Naive thymus-derived CD8-positive, alpha-beta T cell (primary cell): Measurements from ENCODE around the gene ZNF543. TPM values are rescaled to one million over a fixed set of nuclear protein-coding genes. Genes with fewer than 3 reads are reported as not detected.

Experiments
- ATAC-seq, 2 donors: fragments of 150-1000 bp; cut with Tn5 transposase in 1 of 2; sonication (Bioruptor Pico), chemical (Tn5 transposase) in 1 of 2; 1 replicate in 1 of 2; 2 replicates in 1 of 2; pipeline ENCODE4 v1.10.0; 2021; ENCODE audit warnings: mild to moderate bottlenecking in 2 of 2, moderate library complexity in 2 of 2
- POLR2A ChIA-PET: fragments of 350-600 bp; sonication (Branson Sonifier 250); formaldehyde crosslinking; loops from one replicate; lab custom pipeline; 2021; ENCODE audit warnings: antibody characterized with exemption; lab: Charles Lee
- DNase-seq, 10 donors: peaks; one replicate each; pipeline versions ENCODE4 v3.0.0 to v3.0.0-alpha.2; 2020 to 2022
- H3K27ac Mint-ChIP-seq, 10 donors: one replicate each; pipeline ENCODE4 v1.8.0; 2020 to 2022; ENCODE audit warnings: mild to moderate bottlenecking in 10 of 10, mixed read lengths in 10 of 10, moderate library complexity in 4 of 10, inconsistent platforms in 1 of 10
- H3K27me3 Mint-ChIP-seq, 5 donors: one replicate each; pipeline ENCODE4 v1.8.0; 2021 to 2022; ENCODE audit warnings: mixed read lengths in 5 of 5
- H3K36me3 Mint-ChIP-seq, 3 donors: one replicate each; pipeline ENCODE4 v1.8.0; 2020 to 2022; ENCODE audit warnings: mixed read lengths in 3 of 3, mild to moderate bottlenecking in 2 of 3, inconsistent platforms in 1 of 3
- H3K4me1 Mint-ChIP-seq, 4 donors: one replicate each; pipeline ENCODE4 v1.8.0; 2021 to 2022; ENCODE audit warnings: mixed read lengths in 4 of 4
- H3K4me3 Mint-ChIP-seq, 10 donors: one replicate each; pipeline ENCODE4 v1.8.0; 2020 to 2022; ENCODE audit warnings: mild to moderate bottlenecking in 10 of 10, mixed read lengths in 10 of 10, moderate library complexity in 6 of 10, inconsistent platforms in 1 of 10
- H3K9me3 Mint-ChIP-seq, 9 donors: one replicate each; pipeline ENCODE4 v1.8.0; 2020 to 2022; ENCODE audit warnings: mixed read lengths in 9 of 9, mild to moderate bottlenecking in 3 of 9, inconsistent platforms in 1 of 9, moderate library complexity in 1 of 9
- polyA plus RNA-seq, 3 donors: library from polyadenylated mRNA; unstranded; fragments of 300-500 nt; fragmentation: Illumina TruSeq; gene quantifications; one replicate each; pipeline ENCODE4 v1.2.3, GENCODE V29; 2021
- total RNA-seq, 8 experiments: library from RNA in 2 of 8; stranded (reverse) in 2 of 8; gene quantifications; one replicate each; pipeline ENCODE4 v1.2.3 and lab custom pipeline; 2021 to 2026

Gene ZNF543
- total and polyA plus RNA-seq, 5 experiments from 2014 or later = 0.98 to 13.7 (median 6.4) TPM

DNA sequence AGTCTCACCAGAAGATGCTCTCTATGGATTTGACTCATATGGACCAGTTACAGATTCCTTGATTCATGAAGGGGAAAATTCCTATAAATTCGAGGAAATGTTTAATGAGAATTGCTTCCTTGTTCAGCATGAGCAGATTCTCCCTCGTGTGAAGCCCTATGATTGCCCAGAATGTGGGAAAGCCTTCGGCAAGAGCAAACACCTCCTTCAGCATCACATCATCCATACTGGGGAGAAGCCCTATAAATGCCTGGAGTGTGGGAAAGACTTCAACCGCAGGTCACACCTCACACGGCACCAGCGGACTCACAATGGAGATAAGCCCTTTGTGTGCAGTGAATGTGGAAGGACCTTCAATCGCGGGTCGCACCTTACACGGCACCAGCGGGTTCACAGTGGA is 29.3 kb upstream of the ZNF543 start:
- H3K27ac Mint-ChIP-seq = no peak overlapping the region
- no peak for ATAC-seq
- no peak for DNase-seq
- peaks cover 29 to 91% (median 48%) of the 10 kb centered on the region in 9 donors for H3K9me3 Mint-ChIP-seq
- peaks cover 80 to 99% (median 96%) of the 10 kb centered on the region in 3 donors for H3K36me3 Mint-ChIP-seq
- no peak overlapping the region for H3K4me3 Mint-ChIP-seq
- POLR2A ChIA-PET = no interaction called here
- H3K27me3 Mint-ChIP-seq = no peaks in the 10 kb centered on the region
- H3K4me1 Mint-ChIP-seq = peaks cover 0 to 12% (median 10%) of the 10 kb centered on the region in 4 donors

DNA sequence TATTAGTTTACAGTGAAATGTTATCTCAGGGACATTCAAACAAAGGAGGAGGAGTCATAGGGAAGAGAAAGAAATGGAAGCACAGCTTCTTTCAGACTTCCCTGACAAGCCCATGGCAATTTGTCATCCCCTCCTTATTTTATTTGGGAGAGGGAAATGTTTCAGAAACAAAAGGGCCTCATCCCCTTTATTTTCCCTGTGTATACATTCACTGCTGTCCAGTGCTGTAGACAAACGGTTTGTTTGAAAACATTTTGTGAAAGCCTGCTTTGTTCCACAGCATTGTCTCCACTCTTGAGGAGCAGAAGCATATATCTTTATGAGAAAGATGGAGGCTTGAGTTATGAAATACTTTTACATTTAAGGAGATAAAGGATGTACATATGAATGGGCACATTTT is 27.7 kb upstream of the ZNF543 start:
- H3K36me3 Mint-ChIP-seq = peaks cover 79 to 97% (median 94%) of the 10 kb centered on the region in 3 donors
- no peaks in the 10 kb centered on the region for H3K27me3 Mint-ChIP-seq
- peaks cover 29 to 97% (median 54%) of the 10 kb centered on the region in 9 donors for H3K9me3 Mint-ChIP-seq
- no peak for ATAC-seq
- POLR2A ChIA-PET = no interaction called here
- H3K27ac Mint-ChIP-seq = no peak overlapping the region
- peaks cover 0 to 12% (median 6%) of the 10 kb centered on the region in 4 donors for H3K4me1 Mint-ChIP-seq
- no peak for DNase-seq
- H3K4me3 Mint-ChIP-seq = no peak overlapping the region

GRCh38 chr19:57293719-57294118 is 26.6 kb upstream of the ZNF543 start:
- peak overlapping the region in 1 of 10 donors; percentile 49 for H3K4me3 Mint-ChIP-seq
- POLR2A ChIA-PET = no interaction called here
- H3K9me3 Mint-ChIP-seq = peaks cover 33 to 97% (median 57%) of the 10 kb centered on the region in 9 donors
- ATAC-seq = no peak
- no peak overlapping the region for H3K27ac Mint-ChIP-seq
- H3K36me3 Mint-ChIP-seq = peaks cover 75 to 97% (median 94%) of the 10 kb centered on the region in 3 donors
- peaks cover under 1 to 16% (median 6%) of the 10 kb centered on the region in 4 donors for H3K4me1 Mint-ChIP-seq
- DNase-seq = no peak
- no peaks in the 10 kb centered on the region for H3K27me3 Mint-ChIP-seq

GRCh38 chr19:57302020-57302465 is 18.2 kb upstream of the ZNF543 start:
- no peak overlapping the region for H3K27ac Mint-ChIP-seq
- H3K4me1 Mint-ChIP-seq = peaks cover 6 to 12% (median 9%) of the 10 kb centered on the region in 4 donors
- POLR2A ChIA-PET = interaction anchor here (1.0 to 1.2 kb wide), 2 partner anchors 18 to 61 kb away, joined by 3 to 4 read pairs; partner anchors contain the start of genes ZNF543 and ZNF805
- DNase-seq (no peak), ATAC-seq (no peak)
- peaks cover 10 to 82% (median 27%) of the 10 kb centered on the region in 9 donors for H3K9me3 Mint-ChIP-seq
- no peak overlapping the region for H3K4me3 Mint-ChIP-seq
- H3K36me3 Mint-ChIP-seq = peaks cover 37 to 77% (median 75%) of the 10 kb centered on the region in 3 donors
- no peaks in the 10 kb centered on the region for H3K27me3 Mint-ChIP-seq

DNA sequence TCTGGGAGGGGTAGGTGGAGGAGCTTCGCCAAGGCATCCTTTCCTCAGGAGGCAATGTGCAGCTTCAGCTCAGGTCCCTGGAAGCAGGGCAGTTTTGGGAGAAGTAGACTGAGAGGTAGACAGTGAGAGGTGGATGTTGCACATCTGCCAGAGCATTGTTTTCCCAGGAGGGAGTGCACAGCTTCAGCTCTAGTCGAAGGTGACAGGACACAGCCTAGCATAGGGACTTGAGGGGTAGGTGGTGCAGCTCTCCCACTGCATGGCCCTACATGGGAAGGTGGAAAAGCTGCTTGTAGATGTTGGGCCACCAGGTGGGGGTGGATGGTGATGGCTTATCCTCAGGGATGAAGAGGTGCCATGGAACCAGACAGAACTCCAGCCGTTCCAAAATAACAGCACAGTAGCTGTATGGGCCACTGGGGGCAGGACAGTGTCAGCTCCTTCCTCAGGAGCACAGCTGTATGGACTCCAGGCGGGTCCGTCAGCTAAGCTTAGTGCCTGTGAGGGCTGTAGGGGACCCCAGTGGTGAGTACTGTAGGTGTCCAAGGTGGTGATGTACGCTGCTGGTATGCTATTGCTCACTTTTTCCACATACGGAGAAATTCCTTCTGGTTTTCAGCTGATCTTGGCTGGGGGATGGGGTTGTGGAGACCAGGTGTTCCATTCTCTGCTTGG is 17.4 kb upstream of the ZNF543 start:
- Mint-ChIP-seq H3K4me1 (peaks cover 5 to 12% (median 7%) of the 10 kb centered on the region in 4 donors), H3K4me3 (peak overlapping the region in 1 of 10 donors; percentile 10), H3K27me3 (no peaks in the 10 kb centered on the region), H3K27ac (peak overlapping the region in 1 of 10 donors; percentile 25), H3K9me3 (peaks cover 6 to 75% (median 22%) of the 10 kb centered on the region in 9 donors), H3K36me3 (peaks cover 29 to 70% (median 68%) of the 10 kb centered on the region in 3 donors)
- DNase-seq (no peak), ATAC-seq (no peak)
- POLR2A ChIA-PET = interaction anchor here (1.0 to 1.2 kb wide), 3 partner anchors 15 to 62 kb away, joined by 3 to 4 read pairs (median 3); partner anchors contain the start of genes ZNF543 and ZNF805

GRCh38 chr19:57305056-57305455 is 15.2 kb upstream of the ZNF543 start:
- Mint-ChIP-seq H3K4me1 (peaks cover 0 to 8% (median 3%) of the 10 kb centered on the region in 4 donors), H3K27me3 (no peaks in the 10 kb centered on the region), H3K36me3 (peaks cover 18 to 55% (median 47%) of the 10 kb centered on the region in 3 donors), H3K27ac (no peak overlapping the region), H3K9me3 (peaks cover 0 to 69% (median 20%) of the 10 kb centered on the region in 9 donors), H3K4me3 (no peak overlapping the region)
- DNase-seq = no peak
- POLR2A ChIA-PET = no interaction called here
- ATAC-seq = no peak

GRCh38 chr19:57308514-57308913 is 11.8 kb upstream of the ZNF543 start:
- Mint-ChIP-seq H3K4me1 (peaks cover 0 to 3% (median 2%) of the 10 kb centered on the region in 4 donors), H3K27me3 (no peaks in the 10 kb centered on the region), H3K27ac (no peak overlapping the region), H3K36me3 (peaks cover 15 to 28% (median 18%) of the 10 kb centered on the region in 3 donors), H3K4me3 (no peak overlapping the region), H3K9me3 (peaks cover 0 to 69% (median 18%) of the 10 kb centered on the region in 9 donors)
- ATAC-seq = no peak
- DNase-seq = no peak
- POLR2A ChIA-PET = interaction anchor here (0.5 kb wide), 2 partner anchors 10 to 640 kb away, joined by 3 to 4 read pairs; no protein-coding TSS in a partner anchor

- ATAC-seq (no peak), DNase-seq (no peak)
- no peak overlapping the region for H3K4me3 Mint-ChIP-seq
- H3K27me3 Mint-ChIP-seq = peaks cover 6 to 18% (median 11%) of the 10 kb centered on the region in 5 donors
- H3K4me1 Mint-ChIP-seq = peaks cover 0 to 3% (median 1%) of the 10 kb centered on the region in 4 donors
- POLR2A ChIA-PET = interaction anchor here (0.6 kb wide), 1 partner anchor 27 kb away, joined by 4 read pairs; no protein-coding TSS in a partner anchor
- no peak overlapping the region for H3K27ac Mint-ChIP-seq
- peaks cover 2 to 72% (median 37%) of the 10 kb centered on the region in 9 donors for H3K9me3 Mint-ChIP-seq
- peaks cover 3 to 25% (median 18%) of the 10 kb centered on the region in 3 donors for H3K36me3 Mint-ChIP-seq
Measured at GRCh38 chr19:57310792-57311191, 9.5 kb upstream of the ZNF543 start.

DNA sequence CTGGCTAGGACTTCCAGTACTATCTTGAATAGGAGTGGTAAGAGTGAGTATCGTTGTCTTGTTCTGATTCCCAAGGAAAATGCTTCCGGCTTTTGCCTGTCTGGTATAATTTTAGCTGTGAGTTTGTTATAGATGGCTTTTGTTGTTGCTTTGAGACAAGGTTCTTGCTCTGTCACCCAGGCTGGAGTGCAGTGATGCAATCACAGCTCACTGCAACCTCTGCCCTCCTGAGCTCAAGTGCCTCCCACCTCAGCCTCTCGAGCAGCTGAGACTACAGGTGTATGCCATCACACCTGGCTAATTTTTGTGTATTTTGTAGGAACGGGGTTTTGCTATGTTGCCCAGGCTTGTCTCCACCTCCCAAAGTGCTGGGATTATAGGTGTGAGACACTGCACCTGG is 6.1 kb upstream of the ZNF543 start:
- peaks cover 0 to 3% (median 1%) of the 10 kb centered on the region in 4 donors for H3K4me1 Mint-ChIP-seq
- ATAC-seq (no peak), DNase-seq (no peak)
- peaks cover 2 to 31% (median 26%) of the 10 kb centered on the region in 3 donors for H3K36me3 Mint-ChIP-seq
- POLR2A ChIA-PET = no interaction called here
- H3K9me3 Mint-ChIP-seq = peaks cover 17 to 78% (median 47%) of the 10 kb centered on the region in 9 donors
- H3K27me3 Mint-ChIP-seq = peaks cover 21 to 42% (median 30%) of the 10 kb centered on the region in 5 donors
- H3K27ac Mint-ChIP-seq = no peak overlapping the region
- no peak overlapping the region for H3K4me3 Mint-ChIP-seq

GRCh38 chr19:57317503-57317902 is 2.8 kb upstream of the ZNF543 start:
- ATAC-seq (no peak), DNase-seq (no peak)
- peaks cover 7 to 42% (median 39%) of the 10 kb centered on the region in 3 donors for H3K36me3 Mint-ChIP-seq
- peaks cover 15 to 26% (median 26%) of the 10 kb centered on the region in 4 donors for H3K4me1 Mint-ChIP-seq
- POLR2A ChIA-PET = no interaction called here
- H3K4me3 Mint-ChIP-seq = no peak overlapping the region
- no peak overlapping the region for H3K27ac Mint-ChIP-seq
- H3K9me3 Mint-ChIP-seq = peaks cover 17 to 82% (median 54%) of the 10 kb centered on the region in 9 donors
- H3K27me3 Mint-ChIP-seq = peaks cover 21 to 42% (median 30%) of the 10 kb centered on the region in 5 donors

GRCh38 chr19:57319869-57320179 is 448 bp upstream of the ZNF543 start:
- POLR2A ChIA-PET = interaction anchor here (0.5 to 1.1 kb wide), 2 partner anchors 17 to 739 kb away, joined by 3 to 6 read pairs; partner anchors contain the start of gene ZNF135
- Mint-ChIP-seq H3K27ac (peak overlapping the region; percentile 94 to 98 (median 98)), H3K4me1 (peaks cover 15 to 32% (median 28%) of the 10 kb centered on the region in 4 donors), H3K4me3 (peak overlapping the region; percentile 89 to 98 (median 95)), H3K27me3 (peaks cover 18 to 34% (median 24%) of the 10 kb centered on the region in 5 donors), H3K36me3 (peaks cover 29 to 56% (median 42%) of the 10 kb centered on the region in 3 donors), H3K9me3 (peaks cover 17 to 83% (median 42%) of the 10 kb centered on the region in 9 donors)
- no peak for DNase-seq
- peak in 1 of 2 donors; percentile 3 for ATAC-seq

DNA sequence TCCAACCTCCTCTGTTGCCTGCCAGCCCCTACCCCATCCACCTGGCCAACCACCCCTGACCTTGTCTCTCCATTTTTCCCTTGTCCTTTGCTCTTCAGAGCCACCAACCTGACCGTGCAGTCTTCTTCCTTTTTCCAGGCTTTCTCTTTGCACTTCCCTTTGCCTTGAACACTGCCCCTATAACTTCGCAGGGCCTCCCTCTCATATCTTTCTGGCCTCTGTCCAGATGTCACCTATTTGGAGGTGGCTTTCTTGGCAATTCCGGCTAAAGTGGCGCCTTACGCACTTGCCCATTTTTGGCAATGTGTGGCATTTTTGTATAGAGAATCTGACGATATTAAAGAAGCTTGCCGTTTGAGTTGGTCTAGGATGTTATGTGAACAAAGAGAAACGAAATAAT is 844 bp downstream of the ZNF543 start:
- H3K36me3 Mint-ChIP-seq = peaks cover 42 to 60% (median 42%) of the 10 kb centered on the region in 3 donors
- peak overlapping the region; percentile 89 to 98 (median 95) for H3K4me3 Mint-ChIP-seq
- H3K9me3 Mint-ChIP-seq = peaks cover 11 to 83% (median 38%) of the 10 kb centered on the region in 9 donors
- peaks cover 15 to 32% (median 28%) of the 10 kb centered on the region in 4 donors for H3K4me1 Mint-ChIP-seq
- DNase-seq = no peak
- peaks cover 11 to 21% (median 16%) of the 10 kb centered on the region in 5 donors for H3K27me3 Mint-ChIP-seq
- POLR2A ChIA-PET = interaction anchor here (0.7 kb wide), 1 partner anchor 30 kb away, joined by 3 read pairs; the partner anchor contains the start of gene ZNF304
- peak overlapping the region; percentile 86 to 98 (median 98) for H3K27ac Mint-ChIP-seq
- ATAC-seq = no peak
